ENCODE measurements around the gene CSTF1. TPM values are rescaled to one million over a fixed set of nuclear protein-coding genes. Genes with fewer than 3 reads are reported as not detected.

Gene CSTF1
- total RNA-seq = 24.4 and 31.5 TPM in 2 replicates

GRCh38 chr20:56392132-56392880, at the start of gene CSTF1, which contains the start of gene AURKA:
CSTF1 (plus strand) TSS chr20:56392645; CDS start chr20:56395553, 2,908 bp downstream.
AURKA (minus strand) TSS chr20:56392215; CDS start chr20:56388197, 4,018 bp downstream.

GRCh38 chr20:56358600-56359211, 33.7 kb upstream of the CSTF1 start, which contains the start of gene FAM210B:
FAM210B (plus strand) TSS chr20:56358974; CDS start chr20:56359006, 32 bp downstream.

GRCh38 chr20:56411759-56412472, 19.5 kb downstream of the CSTF1 start, which contains the start of gene CASS4:
CASS4 (plus strand) TSS chr20:56412260; CDS start chr20:56412459, 199 bp downstream.

Other genes with a start within 250 kb of the CSTF1 start
- gene MC3R, start 143.9 kb upstream of the CSTF1 start, total RNA-seq = not detected in 2 replicates
- gene FAM210B, start 33.7 kb upstream of the CSTF1 start, total RNA-seq = 21.2 and 36.8 TPM in 2 replicates
- gene AURKA, start 430 bp upstream of the CSTF1 start, total RNA-seq = 5.4 and 5.6 TPM in 2 replicates
- gene CASS4, start 19.6 kb downstream of the CSTF1 start, total RNA-seq = 0.09 and 0.22 TPM in 2 replicates
- 96.3 and 104 TPM in 2 replicates for gene RTF2, start 76.0 kb downstream of the CSTF1 start, total RNA-seq
- 0.17 and 0.22 TPM in 2 replicates for gene FAM209A, start 132.1 kb downstream of the CSTF1 start, total RNA-seq
- 0.22 TPM in 1 of 2 replicates, not detected in the other for gene FAM209B, start 140.6 kb downstream of the CSTF1 start, total RNA-seq
- gene TFAP2C, start 236.7 kb downstream of the CSTF1 start, total RNA-seq = under 0.01 TPM in 1 of 2 replicates, not detected in the other

Measured in dermis lymphatic vessel endothelial cell (primary cell).